ENCODE data around the gene RNF212. TPM values are rescaled to one million over a fixed set of nuclear protein-coding genes. Genes with fewer than 3 reads are reported as not detected.

Gene RNF212, protein sequence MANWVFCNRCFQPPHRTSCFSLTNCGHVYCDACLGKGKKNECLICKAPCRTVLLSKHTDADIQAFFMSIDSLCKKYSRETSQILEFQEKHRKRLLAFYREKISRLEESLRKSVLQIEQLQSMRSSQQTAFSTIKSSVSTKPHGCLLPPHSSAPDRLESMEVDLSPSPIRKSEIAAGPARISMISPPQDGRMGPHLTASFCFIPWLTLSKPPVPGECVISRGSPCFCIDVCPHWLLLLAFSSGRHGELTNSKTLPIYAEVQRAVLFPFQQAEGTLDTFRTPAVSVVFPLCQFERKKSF
- total RNA-seq, result 0.77 and 1.7 TPM in 2 replicates

DNA sequence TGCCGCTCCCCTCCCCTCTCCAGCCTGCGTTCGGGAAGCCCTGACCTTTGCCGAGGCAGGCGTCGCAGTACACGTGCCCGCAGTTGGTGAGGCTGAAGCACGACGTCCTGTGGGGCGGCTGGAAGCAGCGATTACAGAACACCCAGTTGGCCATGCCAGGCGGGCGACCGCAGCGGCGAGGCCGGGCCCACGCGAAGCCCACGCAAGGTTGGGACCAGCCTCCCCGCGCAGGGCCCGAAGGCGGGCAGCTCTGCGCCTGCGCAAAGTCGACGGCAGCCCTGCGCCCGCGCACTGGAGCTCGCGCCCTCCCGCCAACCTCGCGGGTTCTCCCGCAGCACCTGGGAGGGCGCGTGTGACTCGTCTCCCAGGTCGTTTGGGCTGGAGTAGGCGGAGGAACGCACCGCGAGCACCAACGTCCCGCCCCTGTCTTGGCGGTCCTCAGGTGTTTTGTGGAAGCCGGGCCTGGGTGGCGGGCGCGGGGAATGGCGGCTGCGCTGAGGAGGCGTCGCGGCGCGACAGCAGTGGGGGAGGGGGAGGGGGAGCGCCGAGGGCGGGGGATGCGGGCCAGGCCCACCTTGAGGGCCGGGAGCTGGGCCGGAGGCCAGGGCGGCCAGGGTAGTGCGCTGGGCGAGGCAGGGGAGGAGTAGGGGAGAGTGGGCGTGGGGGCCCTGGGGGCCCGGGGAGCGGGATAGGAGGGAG is at the start of gene RNF212:
Gene RNF212 (minus strand): TSS at position 254 of the 699 bp plus-strand sequence. CDS start 100 bp downstream, at position 154.

Other genes with a start within 250 kb of the RNF212 start
- gene GAK, start 181.2 kb downstream of the RNF212 start, total RNA-seq, result 44.3 and 51.8 TPM in 2 replicates
- gene TMEM175, start 181.1 kb downstream of the RNF212 start, total RNA-seq, result 7.6 and 10.9 TPM in 2 replicates
- 14.1 and 16.7 TPM in 2 replicates for gene DGKQ, start 140.0 kb downstream of the RNF212 start, total RNA-seq
- gene IDUA, start 126.5 kb downstream of the RNF212 start, total RNA-seq, result 4.4 and 15.2 TPM in 2 replicates
- gene SLC26A1, start 120.2 kb downstream of the RNF212 start, total RNA-seq, result under 0.01 TPM in 1 of 2 replicates, not detected in the other
- gene FGFRL1, start 101.9 kb downstream of the RNF212 start, total RNA-seq, result 8.7 and 13.4 TPM in 2 replicates
- gene SPON2, start 59.0 kb upstream of the RNF212 start, total RNA-seq, result 4.6 and 18.9 TPM in 2 replicates
- gene CTBP1, start 135.6 kb upstream of the RNF212 start, total RNA-seq, result 196 and 309 TPM in 2 replicates
- gene MAEA, start 176.3 kb upstream of the RNF212 start, total RNA-seq, result 33.0 and 63.5 TPM in 2 replicates
- 5.9 TPM in 2 replicates for gene UVSSA, start 233.6 kb upstream of the RNF212 start, total RNA-seq

Data from regular cardiac myocyte (primary cell).